Left lobe of liver (tissue), 2 donors: Measurements from ENCODE around the gene GOLGA6D. TPM values are rescaled to one million over a fixed set of nuclear protein-coding genes. Genes with fewer than 3 reads are reported as not detected.
"Not testable (repeated sequence)": the region's sequence is repeated elsewhere in the genome, so short reads cannot be mapped to it uniquely, and the experiment has no call there.

Source experiments
- ATAC-seq: fragments of 200-7000 bp; cut with Tn5 transposase; one replicate; pipeline ENCODE4 v1.9.1; 2020; ENCODE audit warnings: mild to moderate bottlenecking, moderate library complexity
- DNase-seq: peaks from one replicate; pipeline ENCODE4 v3.0.0-alpha.2; 2020; ENCODE audit warnings: low spot score
- total RNA-seq: library from RNA; stranded (reverse); gene quantifications from one replicate; pipeline ENCODE4 v1.2.1, GENCODE V29; 2021
- donor health status: DM: no; HTN: no; CAD: no; lungs with moderate emphysema.
- donor health status: DM: no; HTN: yes; CAD: no.

Gene GOLGA6D
- total RNA-seq, 1 donor from 2014 or later, result 0.45 TPM

GRCh38 chr15:75328493-75329314 lies 46.1 kb downstream of the GOLGA6D start:
- ATAC-seq (no peak), DNase-seq (no peak)

- DNase-seq (no peak), ATAC-seq (no peak)
Measured at GRCh38 chr15:75329571-75329970, 46.9 kb downstream of the GOLGA6D start.

GRCh38 chr15:75332093-75332492 lies 49.5 kb downstream of the GOLGA6D start:
- not testable (repeated sequence) for ATAC-seq, DNase-seq

- not testable (repeated sequence) for DNase-seq, ATAC-seq
Measured at GRCh38 chr15:75333654-75334419, 51.2 kb downstream of the GOLGA6D start.

GRCh38 chr15:75335313-75335704 lies 52.7 kb downstream of the GOLGA6D start:
- DNase-seq (no peak), ATAC-seq (no peak)

GRCh38 chr15:75335705-75336355 lies 53.2 kb downstream of the GOLGA6D start, which contains the start of gene COMMD4:
Gene COMMD4 (plus strand): TSS chr15:75336063. CDS start chr15:75336090, 27 bp downstream.
- peak; percentile 96 for ATAC-seq

GRCh38 chr15:75338661-75339240 lies 56.1 kb downstream of the GOLGA6D start:
- ATAC-seq (no peak), DNase-seq (no peak)

More at GRCh38 chr15:75335705-75336355, 53.2 kb downstream of the GOLGA6D start, which contains the start of gene COMMD4:
- DNase-seq, result peak; percentile 96

- DNase-seq, result no peak
Measured at GRCh38 chr15:75339531-75340240, 57.1 kb downstream of the GOLGA6D start.

GRCh38 chr15:75342221-75342620 lies 59.6 kb downstream of the GOLGA6D start:
- ATAC-seq, result no peak
- no peak for DNase-seq

More at GRCh38 chr15:75339531-75340240, 57.1 kb downstream of the GOLGA6D start:
- ATAC-seq, result no peak

GRCh38 chr15:75343953-75344352 lies 61.3 kb downstream of the GOLGA6D start:
- ATAC-seq, result not testable (repeated sequence)

More at GRCh38 chr15:75343953-75344352, 61.3 kb downstream of the GOLGA6D start:
- DNase-seq, result not testable (repeated sequence)

Other genes starting within 250 kb of the GOLGA6D start
- 5.8 TPM for gene C15orf39, start 81.0 kb upstream of the GOLGA6D start, total RNA-seq
- not detected for gene GOLGA6C, start 24.5 kb upstream of the GOLGA6D start, total RNA-seq
- gene COMMD4, start 53.2 kb downstream of the GOLGA6D start, total RNA-seq, result 33.6 TPM
- gene NEIL1, start 64.2 kb downstream of the GOLGA6D start, total RNA-seq, result 43.2 TPM
- 96.1 TPM for gene MAN2C1, start 85.8 kb downstream of the GOLGA6D start, total RNA-seq
- 23.3 TPM for gene SIN3A, start 168.9 kb downstream of the GOLGA6D start, total RNA-seq